GM13977 (cell line): ENCODE measurements around the gene CACNA2D3.

ENCODE experiments used
- DNase-seq: peaks from one replicate; pipeline ENCODE4 v3.0.0; 2012; ENCODE audit warnings: low spot score
- CTCF ChIP-seq: IDR thresholded peaks from 2 replicates; pipeline ENCODE4 v1.5.1; 2012; ENCODE audit warnings: mild to moderate bottlenecking, control low read depth; ENCODE audit not compliant: insufficient read depth; ENCODE audit errors: extremely low read depth, missing control alignments
- in situ Hi-C: fragments of 300-500 bp; cut with MboI; formaldehyde crosslinking; loops from one replicate; pipeline ENCODE4 v1.12.0; 2022; ENCODE audit warnings: low sequenced_read_pairs, low pct_unique_long_range_greater_than_20kb, mixed read lengths, inconsistent platforms; ENCODE audit not compliant: unreplicated experiment

CACNA2D3 gene

DNA sequence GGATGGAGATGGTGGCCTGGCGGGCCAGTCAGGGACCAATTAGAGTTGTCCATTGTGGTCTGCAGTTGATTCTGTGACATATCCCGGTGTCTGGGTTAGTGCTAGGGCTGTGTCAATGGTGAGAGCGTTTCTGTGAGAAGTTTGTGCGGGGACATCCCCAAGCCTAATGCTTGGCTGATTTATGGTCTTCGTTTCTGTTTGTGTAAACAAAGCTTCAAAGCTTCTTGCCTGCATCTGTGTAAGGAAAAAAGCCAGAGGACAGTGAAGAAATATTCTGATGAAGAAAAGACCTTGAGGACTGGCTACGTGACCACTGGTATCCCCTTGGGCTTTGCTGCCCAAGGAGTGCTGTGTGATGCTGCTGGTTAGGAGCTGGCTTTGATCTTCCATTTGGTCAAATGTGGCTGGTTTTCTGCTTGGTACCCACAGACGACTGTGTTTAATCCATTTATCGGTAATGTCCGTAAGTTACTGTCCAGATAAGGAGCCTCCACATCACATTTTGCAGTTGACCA lies 880.1 kb downstream of the CACNA2D3 start:
- no peak for TF ChIP-seq CTCF
- DNase-seq = no peak
- in situ Hi-C loops = no loop called here

DNA sequence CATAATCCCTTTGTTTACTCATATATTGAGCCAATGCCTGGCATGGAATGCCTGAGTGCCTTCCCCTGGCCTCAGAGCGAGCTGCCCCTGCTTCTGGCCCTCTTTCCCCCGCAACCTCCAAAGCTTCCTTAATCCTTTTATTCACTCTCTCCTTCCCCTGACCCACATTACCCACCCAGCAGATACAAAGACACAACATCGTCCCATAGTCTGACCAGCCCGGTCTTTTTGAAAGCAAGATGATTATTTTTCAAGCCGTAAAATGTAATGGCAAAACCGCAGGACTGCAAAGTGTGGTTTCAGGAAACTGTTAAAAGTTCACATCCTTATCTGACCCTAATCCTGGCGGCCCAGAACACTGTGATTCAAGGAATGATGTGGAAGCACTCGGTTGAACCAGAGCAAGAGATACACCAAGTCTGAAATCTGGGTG lies 883.9 kb downstream of the CACNA2D3 start:
- in situ Hi-C loops = no loop called here
- no peak for TF ChIP-seq CTCF
- DNase-seq = no peak

GRCh38 chr3:55007971-55008370 lies 885.6 kb downstream of the CACNA2D3 start:
- in situ Hi-C loops = no loop called here
- no peak for TF ChIP-seq CTCF
- DNase-seq = no peak

- in situ Hi-C loops = no loop called here
- TF ChIP-seq CTCF = no peak
- DNase-seq = no peak
These were observed 887.0 kb downstream of the CACNA2D3 start for GRCh38 chr3:55009372-55009771.

DNA sequence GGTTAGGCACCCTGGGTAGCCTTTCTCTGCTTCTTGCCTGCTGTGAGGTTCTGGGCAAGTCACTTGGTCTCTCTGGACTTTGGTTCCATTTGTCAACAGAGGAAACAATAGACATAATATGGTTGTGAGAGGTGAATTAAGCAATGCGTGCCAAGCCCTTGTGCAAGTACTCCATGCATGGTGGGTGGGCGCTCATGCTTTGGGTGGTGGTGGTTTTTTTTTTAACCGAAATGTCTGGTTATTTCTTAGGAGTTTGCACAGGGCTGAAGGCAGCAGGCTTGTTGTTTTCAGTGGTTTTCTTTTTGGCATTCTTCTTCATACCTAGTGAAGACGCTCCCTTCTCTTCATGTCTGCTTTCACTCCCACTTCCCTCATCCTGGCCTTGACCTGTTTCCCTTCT lies 889.7 kb downstream of the CACNA2D3 start:
- no peak for TF ChIP-seq CTCF
- no peak for DNase-seq
- in situ Hi-C loops = no loop called here

- DNase-seq = no peak
- TF ChIP-seq CTCF = no peak
- in situ Hi-C loops = no loop called here
These were observed 891.0 kb downstream of the CACNA2D3 start for GRCh38 chr3:55013145-55013925.
